Loucy (cell line): ENCODE measurements around the gene GJB1.
A peak's percentile ranks its signal among the peaks of the same experiment; 100 is the strongest.
"Not testable (repeated sequence)": the region's sequence is repeated elsewhere in the genome, so short reads cannot be mapped to it uniquely, and the experiment has no call there.

Experiments used
- H2AFZ ChIP-seq: fragments of 200-600 bp; sonication (generic); 2 replicates; pipeline ENCODE4 v1.6.0; 2016; ENCODE audit warnings: antibody characterized with exemption, mild to moderate bottlenecking, low read length, moderate library complexity
- H3F3A ChIP-seq: fragments of 200-600 bp; 2 replicates; pipeline ENCODE4 v1.6.0; 2016; ENCODE audit warnings: antibody characterized with exemption, low read depth, mild to moderate bottlenecking
- H3K27me3 ChIP-seq: fragments of 200-600 bp; sonication (generic); 2 replicates; pipeline ENCODE4 v1.6.1; 2014; ENCODE audit warnings: low read length, mild to moderate bottlenecking; ENCODE audit not compliant: insufficient read depth, poor library complexity, severe bottlenecking
- H3K36me3 ChIP-seq: fragments of 200-600 bp; sonication (generic); 2 replicates; pipeline ENCODE4 v1.6.1; 2016; ENCODE audit warnings: low read length; ENCODE audit not compliant: insufficient read depth
- H3K4me1 ChIP-seq: fragments of 200-600 bp; sonication (generic); 2 replicates; pipeline ENCODE4 v1.5.1; 2014; ENCODE audit warnings: low read length, mild to moderate bottlenecking; ENCODE audit not compliant: insufficient read depth, poor library complexity, severe bottlenecking
- H3K4me2 ChIP-seq: fragments of 200-600 bp; sonication (generic); 2 replicates; pipeline ENCODE4 v1.6.0; 2014; ENCODE audit warnings: antibody characterized with exemption, low read length, low read depth, mild to moderate bottlenecking; ENCODE audit not compliant: poor library complexity, severe bottlenecking
- H3K4me3 ChIP-seq: fragments of 200-600 bp; sonication (generic); 2 replicates; pipeline ENCODE4 v1.5.1; 2014; ENCODE audit warnings: low read length, mild to moderate bottlenecking, mixed read lengths; ENCODE audit not compliant: poor library complexity, severe bottlenecking
- H3K79me2 ChIP-seq: fragments of 200-600 bp; sonication (generic); 2 replicates; pipeline ENCODE4 v1.6.1; 2014; ENCODE audit warnings: low read length; ENCODE audit not compliant: insufficient read depth
- H3K9ac ChIP-seq: fragments of 200-600 bp; sonication (generic); 2 replicates; pipeline ENCODE4 v1.6.0; 2014; ENCODE audit warnings: mild to moderate bottlenecking, low read depth, low read length, moderate library complexity; ENCODE audit not compliant: poor library complexity, severe bottlenecking
- H3K9me2 ChIP-seq: fragments of 200-600 bp; sonication (generic); replicated peaks from 2 replicates; pipeline ENCODE4 v1.6.1; 2016; ENCODE audit warnings: low read depth, low read length, mixed read lengths
- H3K9me3 ChIP-seq: fragments of 200-600 bp; sonication (generic); 2 replicates; pipeline ENCODE4 v1.6.1; 2014; ENCODE audit warnings: mild to moderate bottlenecking, antibody characterized with exemption, low read length, low read depth; ENCODE audit not compliant: insufficient read depth
- H4K20me1 ChIP-seq: fragments of 200-600 bp; sonication (generic); 2 replicates; pipeline ENCODE4 v1.6.0; 2014; ENCODE audit warnings: antibody characterized with exemption, low read length, mild to moderate bottlenecking; ENCODE audit not compliant: insufficient read depth, poor library complexity, severe bottlenecking
- CTCF ChIP-seq: fragments of 200-600 bp; sonication (generic); conservative IDR thresholded peaks from 2 replicates; pipeline ENCODE4 v1.5.1; 2014; ENCODE audit warnings: mild to moderate bottlenecking, antibody characterized with exemption, low read length
- EZH2phosphoT487 ChIP-seq: fragments of 200-600 bp; IDR thresholded peaks from 2 replicates; pipeline ENCODE4 v1.6.1; 2018; ENCODE audit warnings: antibody characterized with exemption, mild to moderate bottlenecking, moderate library complexity, borderline replicate concordance

Gene GJB1

GRCh38 chrX:71175531-71175930 lies 47.5 kb upstream of the GJB1 start:
- Histone ChIP-seq H3K9me2 (no peaks in the 10 kb centered on the region), H3K79me2 (peaks cover 4% of the 10 kb centered on the region), H2AFZ (no peak overlapping the region), H3K9ac (no peak overlapping the region), H3K4me2 (no peak overlapping the region), H4K20me1 (no peaks in the 10 kb centered on the region), H3K27me3 (no peaks in the 10 kb centered on the region), H3K9me3 (no peaks in the 10 kb centered on the region), H3K36me3 (no peaks in the 10 kb centered on the region), H3K4me1 (peaks cover 17% of the 10 kb centered on the region), H3F3A (no peaks in the 10 kb centered on the region), H3K4me3 (no peak overlapping the region)
- TF ChIP-seq EZH2phosphoT487 (no peak), CTCF (no peak)

GRCh38 chrX:71177327-71177726 lies 45.7 kb upstream of the GJB1 start:
- TF ChIP-seq CTCF (no peak), EZH2phosphoT487 (no peak)

GRCh38 chrX:71178908-71179307 lies 44.1 kb upstream of the GJB1 start:
- H2AFZ ChIP-seq, result no peak overlapping the region
- no peak overlapping the region for H3K9ac ChIP-seq
- H3K9me3 ChIP-seq, result no peaks in the 10 kb centered on the region
- H3F3A ChIP-seq, result 0 out of 2 replicates have a peak, but pooled peaks cover 4% of the 10 kb centered on the region
- peaks cover 6% of the 10 kb centered on the region for H3K79me2 ChIP-seq
- no peaks in the 10 kb centered on the region for H3K27me3 ChIP-seq
- TF ChIP-seq CTCF (peak; percentile 64), EZH2phosphoT487 (no peak)
- no peaks in the 10 kb centered on the region for H3K9me2 ChIP-seq
- no peak overlapping the region for H3K4me2 ChIP-seq
- H3K4me1 ChIP-seq, result peaks cover 16% of the 10 kb centered on the region
- H3K36me3 ChIP-seq, result no peaks in the 10 kb centered on the region
- H3K4me3 ChIP-seq, result no peak overlapping the region
- H4K20me1 ChIP-seq, result no peaks in the 10 kb centered on the region

More at GRCh38 chrX:71177327-71177726, 45.7 kb upstream of the GJB1 start:
- peaks cover 6% of the 10 kb centered on the region for H3K79me2 ChIP-seq
- 0 out of 2 replicates have a peak, but pooled peaks cover 4% of the 10 kb centered on the region for H3F3A ChIP-seq
- H3K9me3 ChIP-seq, result no peaks in the 10 kb centered on the region
- no peaks in the 10 kb centered on the region for H3K27me3 ChIP-seq
- H3K36me3 ChIP-seq, result no peaks in the 10 kb centered on the region
- no peak overlapping the region for H3K4me2 ChIP-seq
- H3K9me2 ChIP-seq, result no peaks in the 10 kb centered on the region
- no peak overlapping the region for H3K9ac ChIP-seq
- H3K4me1 ChIP-seq, result peaks cover 7% of the 10 kb centered on the region
- no peaks in the 10 kb centered on the region for H4K20me1 ChIP-seq
- no peak overlapping the region for H3K4me3 ChIP-seq
- no peak overlapping the region for H2AFZ ChIP-seq

- H3K4me2 ChIP-seq, result peak overlapping the region; percentile 76
- H3K27me3 ChIP-seq, H3K9me3 ChIP-seq, H3K9me2 ChIP-seq, H3F3A ChIP-seq, H3K36me3 ChIP-seq, H2AFZ ChIP-seq, H4K20me1 ChIP-seq, H3K79me2 ChIP-seq: not testable (repeated sequence)
- H3K4me3 ChIP-seq, result peak overlapping the region; percentile 78
- H3K4me1 ChIP-seq, result peaks cover 16% of the 10 kb centered on the region
- peak overlapping the region; percentile 93 for H3K9ac ChIP-seq
Measured at GRCh38 chrX:71180579-71181265, 42.3 kb upstream of the GJB1 start.
